Measurements from ENCODE around the gene METTL24.

Gene METTL24

GRCh38 chr6:110332281-110332680 is 25.9 kb downstream of the METTL24 start:
- no peak for DNase-seq

- DNase-seq = no peak
These were observed 26.3 kb downstream of the METTL24 start for GRCh38 chr6:110331816-110332215.

- DNase-seq = no peak
These were observed 26.8 kb downstream of the METTL24 start for GRCh38 chr6:110331390-110331789.

GRCh38 chr6:110329714-110330436 is 28.3 kb downstream of the METTL24 start:
- DNase-seq = no peak

- no peak for DNase-seq
These were observed 28.8 kb downstream of the METTL24 start for GRCh38 chr6:110329348-110329713.

- DNase-seq = no peak
These were observed 29.9 kb downstream of the METTL24 start for GRCh38 chr6:110328259-110328658.

GRCh38 chr6:110327391-110327790 is 30.8 kb downstream of the METTL24 start:
- no peak for DNase-seq

- DNase-seq = no peak
These were observed 31.5 kb downstream of the METTL24 start for GRCh38 chr6:110326609-110327008.

GRCh38 chr6:110326057-110326456 is 32.1 kb downstream of the METTL24 start:
- DNase-seq = no peak

GRCh38 chr6:110325197-110325596 is 33.0 kb downstream of the METTL24 start:
- DNase-seq = peak; percentile 49

GRCh38 chr6:110324548-110324947 is 33.6 kb downstream of the METTL24 start:
- DNase-seq = no peak

GRCh38 chr6:110323258-110323657 is 34.9 kb downstream of the METTL24 start:
- no peak for DNase-seq

- DNase-seq = no peak
These were observed 35.3 kb downstream of the METTL24 start for GRCh38 chr6:110322874-110323242.

GRCh38 chr6:110322151-110322873 is 35.8 kb downstream of the METTL24 start:
- no peak for DNase-seq

GRCh38 chr6:110320307-110320706 is 37.8 kb downstream of the METTL24 start:
- DNase-seq = no peak

GRCh38 chr6:110319843-110320242 is 38.3 kb downstream of the METTL24 start:
- no peak for DNase-seq

GRCh38 chr6:110319381-110319780 is 38.8 kb downstream of the METTL24 start:
- DNase-seq = no peak

- no peak for DNase-seq
These were observed 39.2 kb downstream of the METTL24 start for GRCh38 chr6:110318971-110319370.

GRCh38 chr6:110317646-110318045 is 40.5 kb downstream of the METTL24 start:
- no peak for DNase-seq

GRCh38 chr6:110317189-110317588 is 41.0 kb downstream of the METTL24 start:
- no peak for DNase-seq

GRCh38 chr6:110315869-110316398 is 42.2 kb downstream of the METTL24 start:
- no peak for DNase-seq

- no peak for DNase-seq
These were observed 42.8 kb downstream of the METTL24 start for GRCh38 chr6:110315207-110315868.

- no peak for DNase-seq
These were observed 47.2 kb downstream of the METTL24 start for GRCh38 chr6:110310861-110311446.
